Activated T-helper 1 cell treated with anti-CD3 and anti-CD28 coated beads, Interleukin-12 subunit alpha, Interleukin-12 subunit beta, Interleukin-2, Interleukin-4 antibody, amounts not matched to agents 30 ng/mL and 10 ng/mL and 1 ng/mL, durations not matched to agents 14 hours and 24 hours and 36 hours (primary cell): Measurements from ENCODE around the gene MLIP. TPM values are rescaled to one million over a fixed set of nuclear protein-coding genes. Genes with fewer than 3 reads are reported as not detected.
"Not testable (repeated sequence)": the region's sequence is repeated elsewhere in the genome, so short reads cannot be mapped to it uniquely, and the experiment has no call there.

ENCODE experiments used
- DNase-seq: peaks from one replicate; pipeline ENCODE4 v3.0.0; 2021; ENCODE audit warnings: low spot score
- H3K27ac Mint-ChIP-seq: one replicate; pipeline ENCODE4 v1.8.0; 2021; ENCODE audit warnings: mild to moderate bottlenecking, mixed read lengths
- H3K27me3 Mint-ChIP-seq: one replicate; pipeline ENCODE4 v1.8.0; 2022; ENCODE audit warnings: mild to moderate bottlenecking, moderate library complexity, mixed read lengths; ENCODE audit not compliant: insufficient read depth
- H3K36me3 Mint-ChIP-seq: one replicate; pipeline ENCODE4 v1.8.0; 2021; ENCODE audit warnings: low read depth, mixed read lengths
- H3K4me1 Mint-ChIP-seq: one replicate; pipeline ENCODE4 v1.8.0; 2021; ENCODE audit warnings: low read depth, mixed read lengths
- H3K4me3 Mint-ChIP-seq: one replicate; pipeline ENCODE4 v1.8.0; 2021; ENCODE audit warnings: mild to moderate bottlenecking, moderate library complexity, mixed read lengths
- H3K9me3 Mint-ChIP-seq: one replicate; pipeline ENCODE4 v1.8.0; 2021; ENCODE audit warnings: mixed read lengths
- intact Hi-C: fragments of 100-400 bp; cut with micrococcal nuclease; formaldehyde crosslinking; loops from one replicate; pipeline ENCODE4 v1.15.1; 2024
- total RNA-seq: library from RNA; stranded (reverse); gene quantifications from 2 replicates; pipeline ENCODE4 v1.2.3, GENCODE V29; 2022

Gene MLIP
- total RNA-seq, 1 donor from 2014 or later, result not detected

DNA sequence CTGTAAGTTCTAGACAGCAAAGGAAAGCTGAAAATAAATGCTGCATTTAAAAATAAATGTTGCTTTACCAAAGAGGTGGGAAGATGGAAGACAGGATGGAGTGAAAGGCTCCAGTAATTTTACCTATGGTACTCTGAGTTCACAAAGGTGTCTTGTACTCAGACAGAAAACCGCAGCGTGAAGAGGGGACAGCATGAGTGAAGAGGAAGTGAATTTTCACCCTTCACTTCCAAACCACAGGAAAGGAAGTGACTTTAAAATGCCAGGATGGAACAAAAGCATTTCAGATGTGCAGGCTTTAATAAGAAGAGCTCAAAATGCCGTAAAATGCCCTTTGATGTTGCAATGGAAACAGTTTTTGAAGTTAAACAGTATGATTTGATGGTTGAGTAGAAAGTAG is 105.8 kb downstream of the MLIP start:
- Mint-ChIP-seq H3K27me3 (no peaks in the 10 kb centered on the region), H3K4me3 (no peak overlapping the region), H3K36me3 (no peaks in the 10 kb centered on the region), H3K4me1 (no peaks in the 10 kb centered on the region), H3K27ac (no peak overlapping the region), H3K9me3 (no peaks in the 10 kb centered on the region)
- DNase-seq, result no peak
- intact Hi-C loops, result no loop called here

DNA sequence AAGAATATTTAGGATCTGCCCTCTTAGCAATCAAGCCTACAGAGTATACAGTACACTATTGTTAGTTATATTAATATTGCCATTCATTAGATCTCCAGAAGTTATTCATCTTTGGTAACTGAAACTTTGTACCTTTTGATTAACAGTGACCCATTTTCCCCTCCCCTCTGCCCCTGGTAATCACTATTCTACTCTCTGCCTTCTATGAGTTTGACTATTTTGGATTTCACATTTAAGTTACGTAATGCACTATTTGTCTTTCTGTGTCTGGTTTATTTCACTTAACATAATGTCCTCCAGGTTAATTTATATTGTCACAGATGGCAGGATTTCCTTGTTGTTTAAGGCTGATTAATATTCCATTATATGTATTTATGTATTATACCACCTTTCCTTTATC is 111.0 kb downstream of the MLIP start:
- no peak overlapping the region for H3K27ac Mint-ChIP-seq

DNA sequence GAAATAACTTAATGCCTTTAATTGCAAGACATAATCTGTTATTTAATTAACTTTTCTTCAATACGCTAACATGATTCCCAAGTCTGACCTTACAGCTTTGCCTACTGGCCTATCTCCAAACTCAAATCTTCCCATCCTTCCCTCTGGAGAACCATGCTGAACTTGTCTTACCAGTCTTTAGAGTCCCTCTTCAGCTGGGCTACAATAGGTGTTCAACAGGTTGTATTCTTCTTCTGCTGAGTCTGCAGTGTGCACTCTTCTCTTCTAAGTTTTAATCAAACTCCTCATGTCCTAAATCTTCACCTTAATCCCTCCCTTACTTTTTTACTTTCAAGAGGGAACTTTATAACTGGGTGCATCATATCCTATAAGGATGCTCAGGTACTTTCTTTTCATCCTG is 121.5 kb downstream of the MLIP start:
- Mint-ChIP-seq H3K36me3 (no peaks in the 10 kb centered on the region), H3K9me3 (no peaks in the 10 kb centered on the region), H3K4me1 (no peaks in the 10 kb centered on the region), H3K27me3 (no peaks in the 10 kb centered on the region), H3K27ac (no peak overlapping the region), H3K4me3 (no peak overlapping the region)
- DNase-seq, result no peak
- intact Hi-C loops, result no loop called here

More for the DNA sequence above, 111.0 kb downstream of the MLIP start:
- Mint-ChIP-seq H3K36me3 (no peaks in the 10 kb centered on the region), H3K4me1 (no peaks in the 10 kb centered on the region), H3K27me3 (no peaks in the 10 kb centered on the region), H3K4me3 (no peak overlapping the region), H3K9me3 (peaks cover 4% of the 10 kb centered on the region)
- intact Hi-C loops, result no loop called here
- DNase-seq, result no peak

DNA sequence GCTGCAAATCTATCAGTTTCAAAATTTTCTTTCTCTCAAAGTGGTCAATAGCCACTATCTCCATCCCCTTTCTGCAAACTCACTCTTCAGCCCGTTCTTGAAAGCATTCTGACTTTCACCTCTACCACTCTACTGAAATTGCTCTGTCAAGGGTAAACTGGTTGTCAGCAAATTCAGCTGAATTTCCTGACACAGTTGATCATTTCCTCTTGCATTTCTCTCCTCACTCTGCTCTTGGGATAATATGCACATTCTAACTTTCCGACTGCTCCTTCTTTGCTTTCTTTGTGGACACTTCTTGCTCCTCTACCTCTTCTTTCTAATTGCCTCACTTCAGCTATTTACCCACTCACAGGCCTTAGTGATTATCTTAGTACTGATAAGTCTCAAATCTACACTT is 123.3 kb downstream of the MLIP start:
- no peak for DNase-seq
- H3K27me3 Mint-ChIP-seq, result no peaks in the 10 kb centered on the region
- H3K36me3 Mint-ChIP-seq, result no peaks in the 10 kb centered on the region
- no peak overlapping the region for H3K27ac Mint-ChIP-seq
- intact Hi-C loops, result no loop called here
- no peaks in the 10 kb centered on the region for H3K9me3 Mint-ChIP-seq
- H3K4me3 Mint-ChIP-seq, result no peak overlapping the region
- no peaks in the 10 kb centered on the region for H3K4me1 Mint-ChIP-seq

DNA sequence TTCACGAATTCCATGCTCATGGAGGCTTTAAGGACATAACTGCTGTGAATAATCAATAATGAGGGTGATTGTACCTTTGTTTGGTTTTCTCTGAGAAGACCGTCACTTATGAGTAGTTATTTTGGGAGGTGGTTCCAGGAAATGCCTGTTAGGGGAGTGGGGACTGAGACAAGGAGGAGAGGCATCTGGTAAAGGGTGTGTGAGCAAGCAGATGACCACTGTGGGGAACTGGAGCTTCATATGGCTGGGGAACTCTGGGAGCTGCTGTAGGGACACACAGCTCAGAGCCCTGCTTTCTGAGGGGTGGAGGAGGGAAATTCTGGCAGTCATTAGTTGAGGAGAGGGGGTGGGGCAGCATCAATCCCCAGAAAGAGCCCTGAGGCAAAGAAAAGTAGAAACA is 125.7 kb downstream of the MLIP start:
- H3K27me3 Mint-ChIP-seq, result no peaks in the 10 kb centered on the region

DNA sequence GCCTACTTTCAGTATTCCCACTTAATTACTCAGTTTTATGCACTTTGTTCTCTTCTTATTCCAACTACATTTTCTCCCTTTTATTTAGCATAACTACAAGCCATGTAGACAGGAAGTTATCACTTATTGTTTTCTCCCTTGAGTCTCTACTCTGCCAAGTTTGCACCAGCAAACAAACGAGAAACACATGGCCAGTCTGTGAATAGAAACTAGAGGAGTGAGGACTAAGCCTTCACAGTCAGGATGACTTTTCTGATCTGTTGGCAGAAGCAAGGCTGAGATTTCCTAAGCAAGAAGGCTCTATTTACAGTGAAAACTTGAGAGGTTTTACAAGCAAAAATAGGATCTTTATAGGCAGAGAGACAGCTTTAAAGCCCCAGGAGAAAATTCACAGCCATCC is 127.2 kb downstream of the MLIP start:
- intact Hi-C loops, result no loop called here
- DNase-seq, result no peak
- Mint-ChIP-seq H3K4me1 (no peaks in the 10 kb centered on the region), H3K9me3 (no peaks in the 10 kb centered on the region), H3K36me3 (no peaks in the 10 kb centered on the region), H3K27ac (no peak overlapping the region), H3K4me3 (no peak overlapping the region), H3K27me3 (no peaks in the 10 kb centered on the region)

More for the DNA sequence above, 125.7 kb downstream of the MLIP start:
- no peak for DNase-seq
- intact Hi-C loops, result no loop called here
- Mint-ChIP-seq H3K4me3 (no peak overlapping the region), H3K4me1 (no peaks in the 10 kb centered on the region), H3K9me3 (no peaks in the 10 kb centered on the region), H3K27ac (no peak overlapping the region), H3K36me3 (no peaks in the 10 kb centered on the region)

DNA sequence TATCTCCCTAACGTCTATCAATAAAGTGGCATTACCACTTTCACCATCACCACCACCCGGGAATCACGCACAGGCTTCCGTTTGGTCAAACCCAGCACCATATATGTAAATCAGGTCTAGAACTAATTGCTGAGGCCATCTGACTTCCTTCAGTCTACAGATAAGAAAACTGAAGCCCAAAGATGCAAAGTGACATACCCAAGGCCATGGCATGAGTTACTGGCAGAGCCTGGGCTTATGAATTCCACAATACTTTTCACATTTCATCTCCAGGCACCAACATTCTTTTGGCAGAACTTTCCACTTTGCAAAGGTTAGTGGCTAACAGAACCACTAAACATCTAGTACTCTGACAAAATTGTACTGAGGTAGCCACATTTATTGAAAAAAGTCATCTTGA is 132.5 kb downstream of the MLIP start:
- no peaks in the 10 kb centered on the region for H3K4me1 Mint-ChIP-seq
- H3K27ac Mint-ChIP-seq, result no peak overlapping the region
- H3K4me3 Mint-ChIP-seq, result no peak overlapping the region
- no peak for DNase-seq
- peaks cover 1% of the 10 kb centered on the region for H3K27me3 Mint-ChIP-seq
- no peaks in the 10 kb centered on the region for H3K9me3 Mint-ChIP-seq
- intact Hi-C loops, result no loop called here
- H3K36me3 Mint-ChIP-seq, result no peaks in the 10 kb centered on the region

DNA sequence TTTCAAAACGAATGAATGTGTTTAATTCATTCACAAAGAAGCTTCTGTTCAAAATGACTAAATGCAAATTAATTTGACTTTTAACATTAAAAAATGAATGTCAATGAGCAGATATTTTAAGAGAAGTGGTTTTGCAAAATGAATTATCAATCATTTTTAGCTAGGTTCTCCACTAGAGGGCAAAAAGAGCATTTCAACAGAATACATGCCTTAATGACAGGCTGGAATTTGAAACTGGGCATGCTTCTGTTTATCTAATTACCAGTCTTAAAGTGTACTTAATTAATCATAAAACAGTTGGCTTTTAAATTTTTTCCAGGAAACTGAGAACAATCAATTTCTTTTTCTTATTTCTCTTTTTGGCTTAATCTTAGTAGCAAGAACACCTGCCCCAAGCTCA is 133.2 kb downstream of the MLIP start:
- intact Hi-C loops, result no loop called here
- no peak overlapping the region for H3K27ac Mint-ChIP-seq
- no peaks in the 10 kb centered on the region for H3K4me1 Mint-ChIP-seq
- no peaks in the 10 kb centered on the region for H3K9me3 Mint-ChIP-seq
- H3K4me3 Mint-ChIP-seq, result no peak overlapping the region
- H3K36me3 Mint-ChIP-seq, result no peaks in the 10 kb centered on the region
- H3K27me3 Mint-ChIP-seq, result peaks cover 1% of the 10 kb centered on the region
- DNase-seq, result no peak

DNA sequence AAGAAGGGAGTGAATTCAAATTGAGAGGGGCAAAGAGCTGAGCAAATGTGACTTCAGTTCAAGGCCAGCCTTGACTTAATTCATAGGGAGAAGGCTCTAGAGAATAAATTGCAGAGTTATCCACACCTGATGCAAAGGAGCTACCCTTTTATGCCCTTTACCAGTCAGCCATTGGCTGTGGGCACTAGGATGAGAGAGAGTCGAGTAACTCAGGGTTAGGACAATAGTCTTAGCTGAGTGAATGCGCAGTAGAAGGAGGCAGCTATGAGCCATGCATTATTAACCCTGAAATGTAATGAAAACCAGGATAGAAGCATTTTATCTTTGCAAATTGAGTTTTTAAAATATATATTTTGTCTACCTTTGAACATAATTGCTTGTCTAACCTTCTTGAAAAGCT is 134.0 kb downstream of the MLIP start:
- H3K36me3 Mint-ChIP-seq, result no peaks in the 10 kb centered on the region
- H3K27me3 Mint-ChIP-seq, result peaks cover 1% of the 10 kb centered on the region
- no peaks in the 10 kb centered on the region for H3K4me1 Mint-ChIP-seq
- no peak for DNase-seq
- H3K27ac Mint-ChIP-seq, result no peak overlapping the region
- no peaks in the 10 kb centered on the region for H3K9me3 Mint-ChIP-seq
- H3K4me3 Mint-ChIP-seq, result no peak overlapping the region
- intact Hi-C loops, result no loop called here

DNA sequence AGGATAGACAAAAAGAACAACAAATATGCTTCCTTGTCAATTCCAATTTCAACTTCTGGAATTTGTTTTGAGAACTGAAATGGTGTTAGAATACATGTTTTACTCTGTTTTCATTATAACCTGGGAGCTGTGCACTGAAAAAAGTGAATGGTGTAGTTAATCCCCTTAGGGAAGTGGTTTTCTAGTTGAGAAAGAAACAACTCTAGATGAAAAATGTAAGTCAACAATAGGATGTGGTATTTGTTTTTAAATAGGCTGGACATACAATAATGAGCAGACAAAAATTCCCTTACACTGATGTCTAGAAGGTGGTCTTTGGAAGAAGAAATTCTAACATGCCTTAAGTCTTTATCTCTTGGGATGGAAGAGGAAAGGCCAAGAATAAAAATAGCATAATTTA is 137.1 kb downstream of the MLIP start:
- no peaks in the 10 kb centered on the region for H3K36me3 Mint-ChIP-seq
- no peak overlapping the region for H3K27ac Mint-ChIP-seq
- intact Hi-C loops, result no loop called here
- DNase-seq, result no peak
- H3K4me1 Mint-ChIP-seq, result no peaks in the 10 kb centered on the region
- H3K27me3 Mint-ChIP-seq, result peaks cover 1% of the 10 kb centered on the region
- no peaks in the 10 kb centered on the region for H3K9me3 Mint-ChIP-seq
- H3K4me3 Mint-ChIP-seq, result no peak overlapping the region

DNA sequence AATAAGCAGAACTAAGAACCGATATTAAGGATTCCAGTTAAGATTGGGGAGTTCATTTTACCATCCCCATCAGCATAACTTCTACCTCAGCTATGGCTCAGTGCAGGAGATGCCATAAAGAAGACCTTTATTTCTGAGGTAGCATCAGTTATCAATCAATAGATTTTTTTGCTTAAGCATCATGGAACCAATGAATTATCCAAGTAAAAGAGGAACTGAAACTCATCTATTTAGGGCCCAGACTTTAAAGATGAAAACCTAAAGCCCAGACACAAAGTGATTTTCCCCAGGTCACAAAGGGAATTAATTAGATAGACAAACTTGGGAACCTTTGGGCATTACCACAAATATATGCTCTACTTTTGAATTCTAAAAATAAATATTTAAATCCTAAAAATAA is 137.8 kb downstream of the MLIP start:
- peaks cover 1% of the 10 kb centered on the region for H3K27me3 Mint-ChIP-seq
- H3K4me3 Mint-ChIP-seq, result no peak overlapping the region
- no peaks in the 10 kb centered on the region for H3K4me1 Mint-ChIP-seq
- intact Hi-C loops, result no loop called here
- no peak for DNase-seq
- H3K9me3 Mint-ChIP-seq, result no peaks in the 10 kb centered on the region
- no peaks in the 10 kb centered on the region for H3K36me3 Mint-ChIP-seq
- no peak overlapping the region for H3K27ac Mint-ChIP-seq

DNA sequence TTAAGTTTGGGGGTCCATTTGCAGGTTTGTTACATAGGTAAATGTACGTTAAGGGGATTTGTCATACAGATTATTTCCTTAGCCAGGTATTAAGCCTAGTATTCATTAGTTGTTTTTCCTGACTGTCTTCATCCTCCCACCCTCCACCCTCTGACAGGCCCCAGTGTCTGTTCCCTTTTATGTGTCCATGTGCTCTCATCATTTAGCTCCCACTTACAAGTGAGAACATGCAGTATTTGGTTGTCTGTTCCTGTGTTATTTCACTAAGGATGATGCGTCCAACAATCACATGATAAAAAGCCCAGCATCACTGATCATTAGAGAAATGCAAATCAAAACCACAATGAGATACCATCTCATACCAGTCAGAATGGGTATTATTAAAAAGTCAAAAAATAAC is 138.6 kb downstream of the MLIP start:
- H3K4me1 Mint-ChIP-seq, H3K36me3 Mint-ChIP-seq, H3K4me3 Mint-ChIP-seq, H3K27ac Mint-ChIP-seq, H3K9me3 Mint-ChIP-seq, H3K27me3 Mint-ChIP-seq, intact Hi-C loops, DNase-seq: not testable (repeated sequence)

DNA sequence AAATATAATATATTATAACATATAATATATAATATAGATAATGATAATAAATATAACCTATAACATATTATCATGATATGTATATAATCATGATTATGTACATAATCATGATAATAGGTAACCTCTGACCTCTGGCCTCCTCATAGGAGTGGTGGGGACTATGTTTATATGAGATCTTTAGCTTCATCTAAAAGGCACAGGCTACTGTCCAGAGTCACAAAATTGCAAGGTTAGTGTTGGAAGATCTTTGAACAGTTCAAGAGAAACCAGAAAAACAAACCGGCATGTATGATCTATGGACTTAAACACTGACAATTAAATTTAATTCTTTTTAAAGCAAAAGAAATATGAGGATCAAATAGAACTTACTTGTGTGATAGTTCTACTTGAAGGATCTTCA is 141.3 kb downstream of the MLIP start:
- no peak overlapping the region for H3K27ac Mint-ChIP-seq

DNA sequence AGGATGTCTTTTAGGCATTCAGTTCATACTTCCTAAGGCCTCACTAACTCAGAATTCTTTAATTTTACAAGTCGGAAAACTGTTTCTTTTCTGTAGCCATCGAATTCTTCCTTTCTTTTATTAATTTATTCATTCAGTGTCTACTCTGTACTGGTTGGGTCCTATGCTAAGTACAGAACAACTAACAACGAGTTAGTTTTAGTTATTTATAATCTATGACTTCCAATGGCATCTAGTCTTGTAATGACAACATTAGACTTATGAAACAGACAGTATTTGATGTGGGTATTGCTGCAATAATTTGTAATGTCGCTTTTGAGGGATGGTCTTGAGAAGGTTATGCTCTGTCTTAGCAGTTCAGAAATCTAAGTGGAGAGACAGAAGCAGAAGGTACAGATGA is 141.7 kb downstream of the MLIP start:
- H3K36me3 Mint-ChIP-seq, result no peaks in the 10 kb centered on the region
- H3K27me3 Mint-ChIP-seq, result no peaks in the 10 kb centered on the region
- no peak overlapping the region for H3K27ac Mint-ChIP-seq
- DNase-seq, result no peak
- intact Hi-C loops, result no loop called here
- H3K9me3 Mint-ChIP-seq, result no peaks in the 10 kb centered on the region
- H3K4me1 Mint-ChIP-seq, result no peaks in the 10 kb centered on the region
- H3K4me3 Mint-ChIP-seq, result no peak overlapping the region

More for the DNA sequence above, 141.3 kb downstream of the MLIP start:
- H3K36me3 Mint-ChIP-seq, result no peaks in the 10 kb centered on the region
- intact Hi-C loops, result no loop called here
- no peaks in the 10 kb centered on the region for H3K9me3 Mint-ChIP-seq
- H3K4me3 Mint-ChIP-seq, result no peak overlapping the region
- no peak for DNase-seq
- H3K27me3 Mint-ChIP-seq, result no peaks in the 10 kb centered on the region
- H3K4me1 Mint-ChIP-seq, result no peaks in the 10 kb centered on the region
